Upper lobe of left lung (tissue), 6 donors: Measurements from ENCODE around the gene SCAF4. TPM values are rescaled to one million over a fixed set of nuclear protein-coding genes. Genes with fewer than 3 reads are reported as not detected.

ENCODE experiments used
- ATAC-seq, 2 donors: fragments of 200-7000 bp; cut with Tn5 transposase; one replicate each; pipeline ENCODE4 v1.9.1; 2022; ENCODE audit warnings: mild to moderate bottlenecking in 2 of 2, moderate library complexity in 2 of 2; ENCODE audit not compliant: low FRiP score in 2 of 2
- DNase-seq, 2 donors: peaks; one replicate each; pipeline ENCODE4 v3.0.0-alpha.2; 2019 to 2020
- H3K27ac ChIP-seq, 4 donors: fragments of 200-600 bp; sonication (generic); one replicate each; pipeline ENCODE4 v1.5.1; 2016 to 2019
- H3K27me3 ChIP-seq, 4 donors: fragments of 200-600 bp; sonication (generic); one replicate each; pipeline ENCODE4 v1.5.1; 2017 to 2019
- H3K36me3 ChIP-seq, 4 donors: fragments of 200-600 bp; sonication (generic); one replicate each; pipeline ENCODE4 v1.5.1; 2016 to 2019
- H3K4me1 ChIP-seq, 4 donors: fragments of 200-600 bp; sonication (generic); one replicate each; pipeline ENCODE4 v1.5.1; 2018 to 2019
- H3K4me3 ChIP-seq, 4 donors: fragments of 200-600 bp; sonication (generic); one replicate each; pipeline ENCODE4 v1.5.1; 2017 to 2019; ENCODE audit warnings: mild to moderate bottlenecking in 2 of 4, moderate library complexity in 1 of 4
- H3K9me3 ChIP-seq, 4 donors: fragments of 200-600 bp; sonication (generic); one replicate each; pipeline ENCODE4 v1.5.1; 2018 to 2019
- EP300 ChIP-seq, 4 donors: sonication (generic); formaldehyde crosslinking; IDR thresholded peaks; one replicate each; pipeline ENCODE4 v1.5.1; 2017; ENCODE audit warnings: antibody characterized with exemption in 4 of 4, control low read depth in 2 of 4
- POLR2A ChIP-seq, 4 donors: fragments of 450-650 bp; IDR thresholded peaks; one replicate each; pipeline ENCODE4 v1.5.1; 2016 to 2017; ENCODE audit warnings: antibody characterized with exemption in 4 of 4, mild to moderate bottlenecking in 2 of 4
- POLR2AphosphoS5 ChIP-seq, 2 donors: sonication (generic); formaldehyde crosslinking; IDR thresholded peaks; one replicate each; pipeline ENCODE4 v1.5.1; 2017; ENCODE audit warnings: antibody characterized with exemption in 2 of 2
- WGBS, 2 donors: methylation state at CpG; one replicate each; pipeline ENCODE4 v1.1.5; 2017 to 2018; 5-methylcytosine and 5-hydroxymethylcytosine counted together
- small RNA-seq, 4 donors: library from RNA; depleted of rRNA; stranded (forward); fragments of <200 nt; gene quantifications; one replicate each; pipeline ENCODE3, GENCODE V24; 2016
- total RNA-seq, 6 donors: library from RNA; depleted of rRNA in 4 of 6; stranded (reverse); fragments of >200 nt in 4 of 6; gene quantifications; one replicate each; pipeline versions ENCODE4 v1.1.0 to v1.2.1, GENCODE V29; 2016 to 2021
- TF ChIP-seq, protein P1 (sequence below), 6 experiments: fragments of 450-650 bp in 4 of 6; fragments of 200-600 bp in 2 of 6; sonication (generic) in 2 of 6; IDR thresholded peaks; one replicate each; pipeline ENCODE4 v1.5.1; 2016 to 2019; ENCODE audit warnings: antibody characterized with exemption in 6 of 6
- donor health status: DM: no; HTN: no; CAD: no; lungs with moderate emphysema.
- donor health status: DM: no; HTN: yes; CAD: no; lungs with severe emphysema.

Gene SCAF4
- total RNA-seq, 6 donors from 2014 or later, result 21.3 to 36.7 (median 29.4) TPM

DNA sequence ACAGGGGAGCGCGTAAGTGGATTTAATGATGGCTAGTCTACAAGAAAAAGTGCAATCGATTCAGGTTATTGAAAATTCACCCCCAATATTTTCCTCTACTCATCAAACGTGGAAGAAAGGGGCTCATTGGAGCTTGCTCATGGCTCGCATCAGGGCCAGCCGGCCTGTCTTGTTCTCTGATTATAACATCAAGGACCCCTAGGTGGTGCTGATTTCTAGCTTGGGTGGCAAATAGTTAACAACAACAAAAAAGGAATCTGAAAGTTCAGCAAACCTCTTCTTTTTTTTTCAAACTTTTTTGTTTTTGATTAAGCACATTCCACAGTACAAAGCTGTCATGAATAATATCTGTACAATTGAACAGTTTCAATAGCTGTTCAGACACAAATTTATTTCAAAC is 108.3 kb downstream of the SCAF4 start:
- 86 to 89% methylated on average over 6 of the region's 6 CpGs for WGBS, 2 donors
- Histone ChIP-seq H3K27ac (no peak overlapping the region), H3K36me3 (no peaks in the 10 kb centered on the region), H3K4me1 (no peaks in the 10 kb centered on the region), H3K9me3 (no peaks in the 10 kb centered on the region), H3K4me3 (no peak overlapping the region), H3K27me3 (no peaks in the 10 kb centered on the region)
- DNase-seq, result no peak
- ATAC-seq, result no peak
- TF ChIP-seq EP300 (IDR thresholded peaks at IDR 0.05), result no peak
- TF ChIP-seq POLR2AphosphoS5 (IDR thresholded peaks at IDR 0.05), result no peak
- TF ChIP-seq POLR2A (IDR thresholded peaks at IDR 0.05), result no peak
- TF ChIP-seq, protein P1, sequence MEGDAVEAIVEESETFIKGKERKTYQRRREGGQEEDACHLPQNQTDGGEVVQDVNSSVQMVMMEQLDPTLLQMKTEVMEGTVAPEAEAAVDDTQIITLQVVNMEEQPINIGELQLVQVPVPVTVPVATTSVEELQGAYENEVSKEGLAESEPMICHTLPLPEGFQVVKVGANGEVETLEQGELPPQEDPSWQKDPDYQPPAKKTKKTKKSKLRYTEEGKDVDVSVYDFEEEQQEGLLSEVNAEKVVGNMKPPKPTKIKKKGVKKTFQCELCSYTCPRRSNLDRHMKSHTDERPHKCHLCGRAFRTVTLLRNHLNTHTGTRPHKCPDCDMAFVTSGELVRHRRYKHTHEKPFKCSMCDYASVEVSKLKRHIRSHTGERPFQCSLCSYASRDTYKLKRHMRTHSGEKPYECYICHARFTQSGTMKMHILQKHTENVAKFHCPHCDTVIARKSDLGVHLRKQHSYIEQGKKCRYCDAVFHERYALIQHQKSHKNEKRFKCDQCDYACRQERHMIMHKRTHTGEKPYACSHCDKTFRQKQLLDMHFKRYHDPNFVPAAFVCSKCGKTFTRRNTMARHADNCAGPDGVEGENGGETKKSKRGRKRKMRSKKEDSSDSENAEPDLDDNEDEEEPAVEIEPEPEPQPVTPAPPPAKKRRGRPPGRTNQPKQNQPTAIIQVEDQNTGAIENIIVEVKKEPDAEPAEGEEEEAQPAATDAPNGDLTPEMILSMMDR (IDR thresholded peaks at IDR 0.05), result no peak

DNA sequence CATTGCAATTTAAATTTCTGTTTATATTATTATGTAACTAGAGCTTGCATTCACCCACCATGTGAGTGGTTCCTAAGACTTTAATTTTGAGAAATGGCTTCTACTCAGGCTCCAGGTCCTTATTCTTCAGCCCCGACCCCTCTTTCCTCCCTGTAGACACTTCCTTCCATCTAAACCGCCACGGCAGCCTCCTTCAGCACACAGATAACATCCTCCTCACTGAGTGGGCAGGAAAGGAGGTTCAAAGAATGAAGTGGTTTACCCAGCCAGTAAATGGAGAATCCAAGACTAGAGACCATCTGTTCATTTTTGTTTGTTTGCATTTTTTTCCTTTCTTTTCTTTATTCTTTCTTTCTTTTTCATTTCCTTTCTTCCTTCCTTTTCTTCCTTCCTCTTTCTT is 109.5 kb downstream of the SCAF4 start:
- TF ChIP-seq POLR2A (IDR thresholded peaks at IDR 0.05), result no peak
- no peak for TF ChIP-seq EP300 (IDR thresholded peaks at IDR 0.05)
- TF ChIP-seq, protein P1 (IDR thresholded peaks at IDR 0.05), result no peak
- TF ChIP-seq POLR2AphosphoS5 (IDR thresholded peaks at IDR 0.05), result no peak

More for the DNA sequence above, 109.5 kb downstream of the SCAF4 start:
- Histone ChIP-seq H3K27ac (no peak overlapping the region), H3K4me1 (no peaks in the 10 kb centered on the region), H3K27me3 (no peaks in the 10 kb centered on the region), H3K4me3 (no peak overlapping the region), H3K36me3 (no peaks in the 10 kb centered on the region), H3K9me3 (no peaks in the 10 kb centered on the region)
- no peak for DNase-seq
- ATAC-seq, result no peak
- WGBS, 2 donors, result 26 to 54% methylated on average over 3 of the region's 3 CpGs

Small RNA genes within 50 kb of the gene (small RNA-seq; reads per million reads assigned to genes)
- 0 reads per million in 4 donors for gene RF01241

Other genes starting within 250 kb of the SCAF4 start
- 100 to 1,000 TPM in 4 of 6 donors, 10 to 100 TPM in 2; 35.6 to 158 (median 128) TPM for gene SOD1, start 72.4 kb downstream of the SCAF4 start, total RNA-seq
- gene HUNK, start 140.9 kb upstream of the SCAF4 start, total RNA-seq, result 1 to 10 TPM; 1.1 to 6.2 (median 2.2) TPM